Fibroblast of skin of left quadriceps (primary cell): Measurements from ENCODE around the gene RNPEPL1.

ENCODE experiments used
- DNase-seq, 2 experiments: peaks; one replicate each; pipeline ENCODE4 v3.0.0-alpha.2; 2013; ENCODE audit warnings: low read depth in 2 of 2

Gene RNPEPL1

DNA sequence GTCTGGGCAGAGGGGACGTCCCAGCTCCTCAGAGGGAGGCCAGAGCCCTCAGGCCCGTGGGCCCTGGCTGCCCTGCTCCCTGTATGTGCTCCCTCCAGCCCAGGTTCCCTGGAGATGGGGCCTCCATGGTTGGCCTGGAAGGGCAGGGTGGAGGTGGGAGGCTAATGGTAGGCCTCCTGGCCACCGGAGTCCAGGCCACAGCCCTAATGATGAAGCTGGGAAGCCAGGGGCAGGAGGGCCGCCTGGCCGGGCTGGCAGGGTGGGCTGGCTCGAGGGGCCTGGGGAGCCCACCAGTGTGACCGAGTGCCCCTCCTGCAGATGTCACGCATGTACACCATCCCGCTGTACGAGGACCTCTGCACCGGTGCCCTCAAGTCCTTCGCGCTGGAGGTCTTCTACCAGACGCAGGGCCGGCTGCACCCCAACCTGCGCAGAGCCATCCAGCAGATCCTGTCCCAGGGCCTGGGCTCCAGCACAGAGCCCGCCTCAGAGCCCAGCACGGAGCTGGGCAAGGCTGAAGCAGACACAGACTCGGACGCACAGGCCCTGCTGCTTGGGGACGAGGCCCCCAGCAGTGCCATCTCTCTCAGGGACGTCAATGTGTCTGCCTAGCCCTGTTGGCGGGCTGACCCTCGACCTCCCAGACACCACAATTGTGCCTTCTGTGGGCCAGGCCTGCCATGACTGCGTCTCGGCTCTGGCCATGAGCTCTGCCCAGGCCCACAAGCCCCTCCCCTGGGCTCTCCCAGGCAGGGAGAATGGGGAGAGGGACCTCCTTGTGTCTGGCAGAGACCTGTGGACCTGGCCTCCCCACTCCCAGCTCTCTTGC, 9.2 kb downstream of the RNPEPL1 start:
- no peak for DNase-seq

DNA sequence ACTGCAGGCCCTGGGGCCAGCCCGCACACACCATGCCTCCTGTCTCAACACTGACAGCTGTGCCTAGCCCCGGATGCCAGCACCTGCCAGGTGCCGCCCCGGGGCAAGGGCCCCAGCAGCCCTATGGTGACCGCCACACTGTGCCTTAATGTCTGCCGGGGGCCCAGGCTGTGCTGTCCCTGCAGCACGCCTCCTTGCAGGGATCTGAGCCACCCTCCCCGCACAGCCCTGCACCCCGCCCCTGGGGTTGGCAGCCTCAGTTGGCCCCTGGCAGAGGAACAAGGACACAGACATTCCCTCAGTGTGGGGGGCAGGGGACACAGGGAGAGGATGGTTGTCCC, 9.8 kb downstream of the RNPEPL1 start:
- DNase-seq, result no peak

GRCh38 chr2:240578488-240578887, 10.2 kb downstream of the RNPEPL1 start:
- no peak for DNase-seq

DNA sequence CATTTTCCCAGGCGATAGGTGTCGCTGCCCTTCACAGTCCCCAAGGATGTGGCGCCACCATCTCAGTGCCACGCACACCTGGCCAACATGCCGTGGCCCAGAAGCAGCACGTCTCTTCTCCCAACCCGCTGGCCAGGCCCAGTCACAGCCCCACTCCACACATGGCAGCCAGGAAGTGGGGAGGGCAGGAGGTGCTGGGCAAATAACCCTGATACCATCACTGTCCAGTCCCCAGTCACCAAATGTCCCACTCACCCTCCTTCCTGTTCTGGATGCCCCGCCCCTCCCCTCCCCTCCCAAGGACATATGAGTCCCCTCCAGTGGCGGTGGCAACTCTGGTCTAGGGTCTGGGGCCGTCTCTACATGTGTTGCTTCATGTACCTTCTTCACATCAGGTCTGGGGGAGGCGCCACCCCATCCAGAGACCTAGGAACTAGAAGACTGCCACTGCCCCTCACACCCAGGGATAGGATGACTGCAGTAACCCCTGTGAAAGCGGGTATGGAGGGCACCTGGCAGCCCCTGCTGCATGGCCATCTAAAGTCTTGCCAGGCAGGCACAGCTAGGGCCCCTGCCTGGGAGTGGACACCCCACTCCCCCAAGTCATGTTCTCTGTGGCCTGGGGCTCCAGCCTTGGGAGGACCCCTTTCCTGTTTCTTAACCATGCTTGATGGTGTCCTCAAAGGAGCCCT, 10.9 kb downstream of the RNPEPL1 start:
- DNase-seq, result no peak

DNA sequence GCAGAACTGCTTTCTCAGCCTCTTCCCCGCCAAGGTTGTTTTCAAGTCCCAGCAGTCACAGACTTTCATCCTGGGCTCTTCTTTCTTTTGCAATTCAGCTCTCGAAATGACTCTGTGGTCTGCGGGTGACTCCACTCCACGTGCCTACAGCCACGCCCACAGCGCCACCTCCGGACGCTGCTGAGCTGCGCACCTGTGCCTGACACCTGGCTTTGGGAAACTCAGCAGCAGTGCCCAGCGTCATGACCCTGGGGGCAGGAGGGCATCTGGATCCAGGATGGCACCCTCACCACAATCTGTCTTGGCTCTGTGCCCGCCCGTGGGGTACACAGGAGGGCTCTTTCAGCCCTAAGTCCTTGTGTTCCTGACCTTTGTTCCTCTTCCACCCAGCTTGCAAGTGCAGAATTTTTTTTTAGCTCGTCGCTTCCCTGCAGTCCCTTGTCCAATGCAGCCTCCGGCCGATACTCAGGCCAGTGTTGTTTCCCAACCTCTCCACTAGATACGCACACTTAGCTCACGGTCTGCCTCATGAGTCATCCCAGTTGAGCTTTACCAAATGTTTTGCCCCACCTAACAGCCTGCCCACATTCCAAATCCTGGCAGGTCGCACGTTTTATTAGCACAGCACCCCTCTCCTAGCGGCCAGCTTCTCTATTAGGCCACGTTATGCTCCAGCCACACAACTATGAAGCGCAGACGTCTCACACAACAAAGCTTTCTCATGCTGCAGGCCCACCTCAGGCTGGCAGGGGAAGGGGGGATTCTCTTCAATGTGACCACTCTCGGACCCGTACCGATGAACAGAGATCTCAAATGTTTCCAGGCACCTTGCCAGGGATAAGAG, 11.7 kb downstream of the RNPEPL1 start:
- DNase-seq, result no peak

- no peak for DNase-seq
Measured at GRCh38 chr2:240581811-240582210, 13.5 kb downstream of the RNPEPL1 start.

DNA sequence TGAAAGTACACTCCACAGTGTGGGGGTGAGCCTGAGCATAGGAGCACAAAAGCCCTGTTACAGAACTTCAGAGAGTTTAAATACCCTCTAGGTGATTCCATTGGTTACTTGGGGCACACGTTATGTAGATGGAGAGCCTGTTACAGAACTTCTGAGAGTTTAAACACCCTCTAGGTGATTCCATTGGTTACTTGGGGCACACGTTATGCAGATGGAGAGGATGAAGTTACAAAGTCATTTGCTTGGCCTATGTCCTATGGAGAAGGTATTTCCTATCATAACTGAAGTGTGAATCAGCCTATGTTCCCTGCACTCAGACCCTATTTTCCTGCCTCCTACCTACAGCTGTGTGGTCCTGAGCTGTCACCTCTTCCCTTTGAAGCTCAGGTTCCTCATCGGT, 14.5 kb downstream of the RNPEPL1 start:
- DNase-seq, result no peak

- no peak for DNase-seq
Measured at GRCh38 chr2:240583774-240584173, 15.5 kb downstream of the RNPEPL1 start.

GRCh38 chr2:240584486-240585031, 16.3 kb downstream of the RNPEPL1 start:
- no peak for DNase-seq

- DNase-seq, result no peak
Measured at GRCh38 chr2:240585101-240585500, 16.8 kb downstream of the RNPEPL1 start.

- DNase-seq, result no peak
Measured at GRCh38 chr2:240585681-240586197, 17.5 kb downstream of the RNPEPL1 start.

DNA sequence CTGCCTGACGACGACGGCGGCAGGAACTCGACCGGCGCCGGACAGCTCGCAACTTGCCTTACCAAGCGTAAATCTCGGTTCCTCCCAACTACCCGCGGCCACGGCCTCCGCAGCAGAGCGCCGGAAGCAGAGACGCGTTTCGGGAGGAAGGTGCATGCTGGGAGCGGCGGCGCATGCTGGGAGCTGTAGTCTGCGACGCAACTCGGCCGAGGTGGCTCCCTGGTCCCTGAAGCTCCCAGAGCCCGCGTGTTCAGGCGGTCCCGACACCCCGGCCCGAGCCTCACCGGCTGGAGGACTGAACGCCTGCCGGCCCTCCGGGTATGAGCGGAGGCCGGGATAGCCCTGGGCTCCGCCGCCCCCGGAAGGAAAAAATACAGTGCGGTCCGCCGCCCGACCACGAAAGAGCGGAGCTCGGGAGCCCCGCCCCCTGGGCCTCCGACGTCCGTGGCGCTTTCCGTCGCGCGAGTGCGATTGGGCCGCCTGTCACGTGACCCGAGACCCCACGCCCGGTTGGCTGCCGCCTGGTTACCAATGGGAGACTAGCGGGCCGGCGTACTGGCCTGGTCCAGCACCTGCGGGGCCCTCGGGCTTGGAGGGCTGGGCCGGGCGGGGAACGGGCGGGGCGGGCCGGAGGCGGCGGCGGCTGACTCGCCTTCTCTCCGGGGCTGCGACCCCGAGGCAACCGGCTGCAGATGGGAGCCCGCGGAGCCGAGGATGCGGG, 18.1 kb downstream of the RNPEPL1 start, which contains the start of gene CAPN10:
TSS of gene CAPN10 (plus strand) at position 537 of the 721 bp plus-strand sequence. CDS start at position 715, 178 bp downstream.
- peak; percentile 84 to 85 for DNase-seq

GRCh38 chr2:240586919-240587800, 18.9 kb downstream of the RNPEPL1 start:
- no peak for DNase-seq

GRCh38 chr2:240588006-240588655, 19.8 kb downstream of the RNPEPL1 start:
- no peak for DNase-seq

- no peak for DNase-seq
Measured at GRCh38 chr2:240588669-240589068, 20.4 kb downstream of the RNPEPL1 start.

DNA sequence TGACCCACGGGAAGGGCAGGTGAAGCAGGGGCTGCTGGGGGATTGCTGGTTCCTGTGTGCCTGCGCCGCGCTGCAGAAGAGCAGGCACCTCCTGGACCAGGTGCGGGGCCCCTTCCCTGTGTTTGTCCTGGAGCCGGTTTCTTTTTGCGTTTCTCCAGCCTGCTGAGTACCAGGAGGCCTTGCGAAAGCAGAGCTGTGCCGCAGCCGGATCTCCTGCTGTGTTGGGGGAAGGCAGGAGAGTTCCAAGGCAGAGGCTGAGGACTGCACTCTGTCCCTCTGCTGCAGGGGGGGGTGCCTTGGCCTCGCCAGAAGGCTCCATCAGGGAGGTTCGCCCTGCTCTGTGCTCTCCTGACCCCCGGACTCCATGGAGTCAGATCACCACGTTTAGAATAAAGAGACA, 21.1 kb downstream of the RNPEPL1 start:
- no peak for DNase-seq

DNA sequence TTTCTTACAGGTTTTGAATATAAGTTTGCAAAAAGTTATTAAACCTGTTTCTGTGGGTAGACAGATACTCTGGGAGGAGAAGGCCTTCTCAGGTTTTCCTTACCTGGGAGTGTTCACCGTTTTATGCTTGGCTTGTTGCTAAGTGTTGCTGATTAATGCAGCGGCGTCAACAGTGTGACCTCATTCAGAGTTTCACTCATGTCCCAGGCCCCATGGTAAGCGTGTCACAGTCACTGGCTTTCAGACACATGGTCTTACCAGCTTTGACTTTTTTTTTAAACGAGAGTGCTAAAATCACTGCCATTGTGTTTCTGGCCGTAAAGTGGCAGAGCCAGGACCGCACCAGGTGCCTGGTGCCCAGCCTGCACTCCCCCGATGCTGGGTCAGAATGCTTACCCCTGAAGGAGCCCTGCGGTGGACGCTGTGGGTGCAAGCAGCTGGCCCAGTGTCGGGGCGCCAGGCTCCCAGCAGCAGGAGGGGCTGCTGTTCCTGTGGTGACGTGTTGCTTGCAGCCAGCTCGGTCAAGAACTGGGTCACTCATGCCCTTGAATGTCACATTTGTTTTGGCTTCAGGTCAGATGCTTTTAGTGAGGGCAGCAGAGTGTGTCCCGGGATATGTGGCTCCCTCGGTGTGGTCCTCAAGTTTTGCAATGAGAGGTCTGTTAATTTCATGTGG, 21.7 kb downstream of the RNPEPL1 start:
- no peak for DNase-seq

GRCh38 chr2:240590681-240591111, 22.4 kb downstream of the RNPEPL1 start:
- DNase-seq, result no peak

DNA sequence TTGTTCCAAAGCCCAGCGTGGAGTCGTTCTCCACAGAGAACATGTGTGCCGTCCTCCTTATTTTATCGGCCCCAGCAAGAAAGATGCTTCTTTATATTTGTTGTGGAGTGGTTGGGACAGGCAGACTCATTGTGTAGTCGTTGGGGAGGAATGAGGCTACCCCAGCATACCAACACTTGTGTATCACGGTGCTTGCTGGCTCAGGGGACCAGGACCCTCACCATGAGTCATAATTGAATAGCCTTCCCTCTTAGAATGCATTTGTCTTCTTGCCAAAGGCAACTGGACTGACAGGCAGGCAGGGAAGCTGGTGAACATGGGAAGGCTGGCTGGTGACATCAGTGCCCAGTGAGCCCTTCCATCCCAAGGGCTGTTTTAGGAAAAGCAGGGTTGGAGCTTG, 22.9 kb downstream of the RNPEPL1 start:
- DNase-seq, result no peak
